Measurements from ENCODE around the gene IRF2BP1.

Gene IRF2BP1

GRCh38 chr19:45885556-45886426 lies at the start of gene IRF2BP1:
Gene IRF2BP1 (minus strand): TSS chr19:45886141. CDS start chr19:45885774, 367 bp downstream.
- in situ Hi-C loops (cut with HindIII; ENCODE audit: low sequenced_read_pairs), result no loop called here

- in situ Hi-C loops (cut with HindIII; ENCODE audit: low sequenced_read_pairs), result no loop called here
These were observed 49.3 kb upstream of the IRF2BP1 start for GRCh38 chr19:45935267-45935666.

- in situ Hi-C loops (cut with HindIII; ENCODE audit: low sequenced_read_pairs), result no loop called here
These were observed 48.8 kb upstream of the IRF2BP1 start for GRCh38 chr19:45934551-45935230.

- in situ Hi-C loops (cut with HindIII; ENCODE audit: low sequenced_read_pairs), result no loop called here
These were observed 47.8 kb upstream of the IRF2BP1 start for GRCh38 chr19:45933759-45934158.

- in situ Hi-C loops (cut with HindIII; ENCODE audit: low sequenced_read_pairs), result no loop called here
These were observed 45.1 kb upstream of the IRF2BP1 start for GRCh38 chr19:45931055-45931454.

GRCh38 chr19:45929247-45929646 lies 43.3 kb upstream of the IRF2BP1 start:
- in situ Hi-C loops (cut with HindIII; ENCODE audit: low sequenced_read_pairs), result no loop called here

- in situ Hi-C loops (cut with HindIII; ENCODE audit: low sequenced_read_pairs), result no loop called here
These were observed 41.8 kb upstream of the IRF2BP1 start for GRCh38 chr19:45927565-45928261.

- in situ Hi-C loops (cut with HindIII; ENCODE audit: low sequenced_read_pairs), result no loop called here
These were observed 39.0 kb upstream of the IRF2BP1 start for GRCh38 chr19:45924891-45925447.

GRCh38 chr19:45922281-45922680 lies 36.3 kb upstream of the IRF2BP1 start:
- in situ Hi-C loops (cut with HindIII; ENCODE audit: low sequenced_read_pairs), result no loop called here

- in situ Hi-C loops (cut with HindIII; ENCODE audit: low sequenced_read_pairs), result no loop called here
These were observed 34.5 kb upstream of the IRF2BP1 start for GRCh38 chr19:45920458-45920857.

GRCh38 chr19:45919678-45920077 lies 33.7 kb upstream of the IRF2BP1 start:
- in situ Hi-C loops (cut with HindIII; ENCODE audit: low sequenced_read_pairs), result no loop called here

GRCh38 chr19:45918721-45919120 lies 32.8 kb upstream of the IRF2BP1 start:
- in situ Hi-C loops (cut with HindIII; ENCODE audit: low sequenced_read_pairs), result no loop called here

GRCh38 chr19:45917421-45918091 lies 31.6 kb upstream of the IRF2BP1 start:
- in situ Hi-C loops (cut with HindIII; ENCODE audit: low sequenced_read_pairs), result no loop called here

GRCh38 chr19:45913874-45914830 lies 28.2 kb upstream of the IRF2BP1 start, which contains the start of gene NANOS2:
Gene NANOS2 (minus strand): TSS chr19:45914778. CDS start chr19:45914693, 85 bp downstream.
- in situ Hi-C loops (cut with HindIII; ENCODE audit: low sequenced_read_pairs), result no loop called here

GRCh38 chr19:45911291-45911690 lies 25.4 kb upstream of the IRF2BP1 start:
- in situ Hi-C loops (cut with HindIII; ENCODE audit: low sequenced_read_pairs), result no loop called here

GRCh38 chr19:45908956-45909355 lies 23.0 kb upstream of the IRF2BP1 start:
- in situ Hi-C loops (cut with HindIII; ENCODE audit: low sequenced_read_pairs), result no loop called here

GRCh38 chr19:45906221-45906620 lies 20.3 kb upstream of the IRF2BP1 start:
- in situ Hi-C loops (cut with HindIII; ENCODE audit: low sequenced_read_pairs), result no loop called here

- in situ Hi-C loops (cut with HindIII; ENCODE audit: low sequenced_read_pairs), result no loop called here
These were observed 19.1 kb upstream of the IRF2BP1 start for GRCh38 chr19:45905011-45905410.
